GM12892 (cell line): ENCODE results near the gene KCTD8.

ENCODE experiments used
- DNase-seq: peaks from one replicate; pipeline ENCODE4 v3.0.0; 2011; ENCODE audit not compliant: insufficient read length
- FAIRE-seq: peaks from 2 replicates; lab custom pipeline; 2011; peaks lifted over from hg19 to GRCh38; lab: Jason Lieb, UNC
- POLR2A ChIP-seq: IDR thresholded peaks from 2 replicates; pipeline ENCODE4 v1.6.1; 2011; ENCODE audit warnings: low read depth, low read length, control low read depth
- POLR2AphosphoS5 ChIP-seq: IDR thresholded peaks from 2 replicates; pipeline ENCODE4 v1.6.1; 2011; ENCODE audit warnings: low read depth, low read length, control low read depth
- TAF1 ChIP-seq: IDR thresholded peaks from 2 replicates; pipeline ENCODE4 v1.6.1; 2011; ENCODE audit warnings: low read depth, mild to moderate bottlenecking, control low read depth, low read length, borderline replicate concordance

Gene KCTD8

GRCh38 chr4:44150091-44150576 lies 298.5 kb downstream of the KCTD8 start:
- TF ChIP-seq POLR2A (no peak), TAF1 (no peak), POLR2AphosphoS5 (no peak)
- no peak for FAIRE-seq
- no peak for DNase-seq

GRCh38 chr4:44149282-44149681 lies 299.3 kb downstream of the KCTD8 start:
- DNase-seq (no peak), FAIRE-seq (no peak)
- no peak for TF ChIP-seq TAF1
- no peak for TF ChIP-seq POLR2AphosphoS5
- TF ChIP-seq POLR2A: no peak

DNA sequence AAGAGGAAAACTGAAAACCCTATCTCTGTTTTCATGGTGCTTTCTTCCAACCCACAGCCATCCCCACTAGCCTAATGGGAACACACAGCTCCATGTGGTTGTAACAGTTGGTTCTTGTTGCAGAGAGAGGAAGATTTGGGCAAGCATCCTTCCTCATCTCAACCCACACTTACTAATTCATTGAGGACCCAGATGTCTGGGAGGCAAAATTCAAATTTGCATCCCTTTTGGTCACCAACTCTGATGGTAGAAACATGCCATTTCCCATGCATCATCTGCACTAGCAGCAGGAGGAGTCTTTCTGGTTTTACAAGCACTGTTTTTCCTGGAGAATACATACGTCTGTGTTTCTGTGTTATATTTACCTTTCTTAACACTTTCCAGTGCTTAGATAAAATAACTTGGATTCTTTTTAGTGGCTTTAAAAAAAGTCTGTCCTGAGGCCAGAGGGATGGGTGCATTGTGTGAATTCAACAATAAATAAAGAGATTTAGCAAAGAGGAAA lies 301.0 kb downstream of the KCTD8 start:
- DNase-seq (no peak), FAIRE-seq (no peak)

DNA sequence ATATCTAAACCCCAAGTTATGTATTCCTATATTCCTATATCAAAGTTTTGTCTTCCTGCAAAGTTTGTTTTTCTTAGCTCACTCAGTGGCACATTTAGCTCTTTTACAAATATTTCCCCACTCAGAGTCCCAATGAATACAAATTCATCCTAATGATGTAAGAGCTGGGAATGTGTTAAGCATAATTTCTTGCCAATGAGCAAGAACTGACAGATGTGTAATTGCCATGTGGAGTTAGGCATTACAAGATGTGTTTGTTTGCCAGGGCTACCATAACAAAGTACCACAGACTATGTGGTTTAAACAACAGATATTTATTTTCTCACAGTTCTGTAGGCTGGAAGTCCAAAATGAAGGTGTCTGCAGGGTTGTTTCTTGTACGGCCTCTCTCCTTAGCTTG lies 302.1 kb downstream of the KCTD8 start:
- DNase-seq: no peak
- no peak for FAIRE-seq
- no peak for TF ChIP-seq POLR2A
- TF ChIP-seq TAF1: no peak
- TF ChIP-seq POLR2AphosphoS5: no peak

More for the DNA sequence above, 301.0 kb downstream of the KCTD8 start:
- TF ChIP-seq POLR2AphosphoS5: no peak
- no peak for TF ChIP-seq POLR2A
- TF ChIP-seq TAF1: no peak

- TF ChIP-seq POLR2AphosphoS5 (no peak), POLR2A (no peak), TAF1 (no peak)
- FAIRE-seq: no peak
- DNase-seq: no peak
Measured at GRCh38 chr4:44145868-44146267, 302.7 kb downstream of the KCTD8 start.

- DNase-seq: no peak
- no peak for FAIRE-seq
- TF ChIP-seq POLR2AphosphoS5 (no peak), POLR2A (no peak), TAF1 (no peak)
Measured at GRCh38 chr4:44132526-44132925, 316.1 kb downstream of the KCTD8 start.
